Stimulated activated CD8-positive, alpha-beta memory T cell treated with anti-CD3 and anti-CD28 coated beads, Interleukin-7, amount 100 ng/mL, for 4 hours (primary cell): ENCODE data around the gene BTNL2.
"Not testable (repeated sequence)": the region's sequence is repeated elsewhere in the genome, so short reads cannot be mapped to it uniquely, and the experiment has no call there.

ENCODE experiments used
- DNase-seq, 2 donors: peaks; one replicate each; pipeline ENCODE4 v3.0.0-alpha.2; 2020; ENCODE audit warnings: low read depth in 2 of 2

The BTNL2 gene

DNA sequence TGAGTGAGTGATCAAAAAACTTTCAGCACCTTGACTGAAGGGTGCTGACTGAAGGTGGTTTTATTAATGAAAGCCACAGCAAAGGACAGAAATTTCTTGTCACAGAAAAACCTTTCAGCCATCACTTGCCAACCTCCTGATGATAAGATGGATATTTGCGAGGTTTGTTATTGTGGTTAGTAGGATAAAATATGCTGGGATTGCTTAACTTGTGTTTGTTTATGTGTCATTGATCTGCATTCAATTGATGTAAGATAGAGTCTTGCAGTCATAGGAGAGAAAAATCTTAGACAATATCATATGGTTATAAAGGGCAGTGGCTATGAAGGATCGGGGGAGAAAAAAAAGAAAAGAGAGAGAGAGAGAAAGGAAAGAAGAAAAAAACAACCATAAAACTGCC lies 36.5 kb downstream of the BTNL2 start:
- no peak for DNase-seq

DNA sequence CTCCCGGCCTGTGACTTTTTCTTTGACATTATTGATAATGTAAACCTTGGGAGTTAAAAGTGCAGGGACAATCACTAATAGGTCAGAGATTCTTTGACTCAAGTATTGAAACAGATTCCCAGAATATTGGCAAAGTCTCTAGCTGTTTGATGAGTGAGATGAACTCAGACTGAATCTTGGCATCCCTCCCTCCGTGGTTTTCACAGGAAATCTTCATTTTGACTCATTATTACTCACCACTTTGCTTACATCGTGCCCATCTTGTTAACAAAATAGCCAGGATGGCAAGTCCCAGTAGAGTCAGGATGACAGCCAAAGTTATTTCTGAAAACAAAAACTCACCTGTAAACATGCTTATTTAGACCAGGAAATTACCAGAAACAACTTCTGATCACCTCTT lies 37.3 kb downstream of the BTNL2 start:
- DNase-seq, result no peak

DNA sequence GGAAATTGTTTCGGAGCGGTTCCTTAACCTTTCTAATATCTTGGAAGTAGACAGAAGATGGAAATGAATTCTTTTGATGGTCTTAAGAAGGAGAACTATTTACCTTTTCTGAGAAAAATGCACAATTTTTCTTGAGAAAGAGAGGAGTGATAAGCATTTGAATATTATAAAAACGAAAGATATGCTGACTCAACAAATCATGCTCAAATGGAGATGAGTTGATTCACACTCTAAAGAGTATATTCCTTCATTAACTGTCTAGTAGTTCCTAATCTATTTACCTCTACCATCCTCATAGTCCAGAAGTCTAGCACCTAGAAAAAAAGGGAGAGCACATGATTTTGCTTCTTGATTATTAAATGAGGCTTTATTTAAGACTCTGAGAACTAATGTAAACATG lies 39.3 kb downstream of the BTNL2 start:
- no peak for DNase-seq

DNA sequence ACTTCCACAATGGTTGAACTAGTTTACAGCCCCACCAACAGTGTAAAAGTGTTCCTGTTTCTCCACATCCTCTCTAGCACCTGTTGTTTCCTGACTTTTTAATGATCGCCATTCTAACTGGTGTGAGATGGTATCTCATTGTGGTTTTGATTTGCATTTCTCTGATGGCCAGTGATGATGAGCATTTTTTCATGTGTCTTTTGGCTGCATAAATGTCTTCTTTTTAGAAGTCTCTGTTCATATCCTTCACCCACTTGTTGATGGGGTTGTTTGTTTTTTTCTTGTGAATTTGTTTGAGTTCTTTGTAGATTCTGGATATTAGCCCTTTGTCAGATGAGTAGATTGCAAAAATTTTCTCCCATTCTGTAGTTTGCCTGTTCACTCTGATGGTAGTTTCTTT lies 47.8 kb downstream of the BTNL2 start:
- not testable (repeated sequence) for DNase-seq

DNA sequence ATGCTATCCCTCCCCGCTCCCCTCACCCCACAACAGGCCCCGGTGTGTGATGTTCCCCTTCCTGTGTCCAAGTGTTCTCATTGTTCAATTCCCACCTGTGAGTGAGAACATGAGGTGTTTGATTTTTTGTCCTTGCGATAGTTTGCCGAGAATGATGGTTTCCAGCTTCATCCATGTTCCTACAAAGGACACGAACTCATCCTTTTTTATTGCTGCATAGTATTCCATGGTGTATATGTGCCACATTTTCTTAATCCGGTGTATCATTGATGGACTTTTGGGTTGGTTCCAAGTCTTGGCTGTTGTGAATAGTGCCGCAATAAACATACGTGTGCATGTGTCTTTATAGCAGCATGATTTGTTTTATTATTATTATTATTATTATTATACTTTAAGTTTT lies 48.4 kb downstream of the BTNL2 start:
- DNase-seq, result not testable (repeated sequence)

DNA sequence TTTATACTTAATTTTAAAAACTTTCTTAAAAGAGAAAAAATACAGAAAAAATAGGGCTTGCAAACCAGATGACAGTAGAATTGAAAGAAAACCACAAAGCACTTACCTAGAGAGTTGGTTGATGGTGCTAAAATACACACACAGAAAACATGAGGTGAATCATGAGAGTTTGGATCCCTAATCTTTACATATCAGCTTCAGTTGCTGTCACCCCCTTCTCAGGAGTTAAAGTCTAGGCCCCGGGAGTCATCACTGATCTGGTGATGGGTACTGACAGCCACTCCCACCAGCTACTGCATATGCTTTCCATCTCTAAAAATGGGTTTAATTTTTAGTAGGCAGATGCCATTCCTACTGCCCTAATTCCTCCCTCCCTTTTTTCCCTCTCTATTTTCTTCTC lies 52.0 kb downstream of the BTNL2 start:
- no peak for DNase-seq

DNA sequence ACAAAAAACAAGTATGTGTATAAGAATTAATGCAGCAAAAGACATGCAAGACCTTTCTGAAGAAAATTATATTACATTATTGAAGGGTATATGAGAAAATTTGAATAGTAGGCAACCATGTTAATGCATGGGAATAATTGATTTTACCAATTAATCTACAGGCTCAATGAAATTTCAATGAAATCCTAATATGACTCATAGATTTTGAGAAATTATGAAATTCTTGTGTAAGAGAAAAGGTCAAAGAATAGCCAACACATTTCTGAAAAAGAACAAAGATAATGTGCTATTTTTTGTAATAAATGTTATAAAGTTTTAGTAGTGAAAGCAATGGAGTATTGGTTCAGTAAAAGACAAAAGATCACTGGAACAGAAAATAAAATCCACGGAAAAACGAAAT lies 53.6 kb downstream of the BTNL2 start:
- no peak for DNase-seq
